ENCODE measurements around the gene SEMA3A.

SEMA3A gene

DNA sequence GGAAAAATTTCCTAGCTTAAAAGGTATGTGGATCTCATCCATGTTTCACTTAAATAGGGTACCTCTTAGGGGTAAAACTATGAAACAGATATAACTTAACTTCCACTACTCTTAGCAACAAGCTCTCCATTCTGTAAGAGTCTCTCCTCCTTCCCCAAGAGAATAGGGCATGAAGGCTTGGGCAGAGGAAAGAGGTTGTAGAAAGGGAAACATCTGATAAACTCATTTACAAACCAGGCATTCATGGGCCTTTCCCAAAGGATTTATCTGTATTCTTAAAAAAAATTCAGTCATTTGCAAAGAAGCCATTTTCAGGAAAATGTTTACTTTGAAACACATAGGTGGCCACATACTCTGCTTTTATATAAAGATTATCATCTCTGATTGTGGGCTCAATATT, 82.7 kb downstream of the SEMA3A start:
- DNase-seq (ENCODE audit: low read depth), result no peak

GRCh38 chr7:84110400-84110799, 84.2 kb downstream of the SEMA3A start:
- DNase-seq (ENCODE audit: low read depth), result no peak

DNA sequence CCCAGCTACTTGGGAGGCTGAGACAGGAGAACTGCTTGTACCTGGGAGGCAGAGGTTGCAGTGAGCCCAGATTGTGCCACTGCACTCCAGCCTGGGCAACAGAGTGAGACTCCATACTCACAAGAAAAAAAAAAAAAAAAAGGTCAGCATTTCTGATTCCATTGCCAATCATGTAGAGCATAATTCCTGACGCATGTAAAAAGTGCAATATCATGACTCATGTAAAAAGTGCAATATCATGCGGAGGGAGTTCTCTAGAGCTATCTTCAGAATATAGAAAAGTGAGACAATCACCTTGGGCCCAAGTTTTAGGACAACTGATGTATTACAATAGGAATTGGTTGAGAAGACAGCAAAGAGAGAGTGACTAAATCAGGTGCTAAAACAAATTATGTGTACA, 85.8 kb downstream of the SEMA3A start:
- no peak for DNase-seq (ENCODE audit: low read depth)

- no peak for DNase-seq (ENCODE audit: low read depth)
Observed at GRCh38 chr7:84108119-84108518, 86.5 kb downstream of the SEMA3A start.

- no peak for DNase-seq (ENCODE audit: low read depth)
Observed at GRCh38 chr7:84107259-84107658, 87.3 kb downstream of the SEMA3A start.

DNA sequence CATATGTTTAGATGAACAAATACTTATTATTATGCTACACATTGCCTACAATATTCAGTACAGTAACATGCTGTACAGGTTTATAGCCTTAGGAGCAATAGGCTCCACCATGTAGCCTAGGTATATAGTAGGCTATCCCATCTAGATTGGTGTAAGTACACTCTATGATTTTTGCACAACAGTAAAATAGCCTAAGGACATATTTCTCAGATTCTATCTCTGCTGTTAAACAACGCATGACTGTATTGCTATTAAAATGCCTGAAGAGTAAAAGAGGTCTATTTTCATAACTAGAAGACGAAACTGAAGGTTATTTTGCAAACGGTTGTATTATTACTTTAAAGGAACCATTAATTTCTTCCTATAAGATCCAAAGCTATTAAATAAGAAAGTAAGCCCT, 88.3 kb downstream of the SEMA3A start:
- DNase-seq (ENCODE audit: low read depth), result no peak

DNA sequence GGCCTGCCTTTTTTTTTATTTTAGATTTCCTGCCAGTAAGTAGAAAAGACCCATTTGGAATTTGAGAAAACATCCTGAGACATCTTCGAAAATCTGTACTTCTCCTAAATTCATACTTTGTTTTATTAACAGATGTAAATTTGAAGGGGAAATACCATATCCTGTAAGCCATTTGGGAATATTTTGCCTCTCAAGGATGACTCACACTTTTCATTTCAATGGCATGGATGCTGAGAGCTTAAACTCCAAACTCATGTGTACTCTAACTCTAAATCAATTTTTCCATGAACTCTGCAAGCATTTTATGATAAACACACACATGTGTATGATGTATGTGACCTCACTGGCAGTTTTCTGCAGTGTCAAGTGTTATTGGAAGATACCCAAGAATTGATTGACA, 89.0 kb downstream of the SEMA3A start:
- DNase-seq (ENCODE audit: low read depth), result no peak

- no peak for DNase-seq (ENCODE audit: low read depth)
Observed at GRCh38 chr7:84104826-84105225, 89.8 kb downstream of the SEMA3A start.

DNA sequence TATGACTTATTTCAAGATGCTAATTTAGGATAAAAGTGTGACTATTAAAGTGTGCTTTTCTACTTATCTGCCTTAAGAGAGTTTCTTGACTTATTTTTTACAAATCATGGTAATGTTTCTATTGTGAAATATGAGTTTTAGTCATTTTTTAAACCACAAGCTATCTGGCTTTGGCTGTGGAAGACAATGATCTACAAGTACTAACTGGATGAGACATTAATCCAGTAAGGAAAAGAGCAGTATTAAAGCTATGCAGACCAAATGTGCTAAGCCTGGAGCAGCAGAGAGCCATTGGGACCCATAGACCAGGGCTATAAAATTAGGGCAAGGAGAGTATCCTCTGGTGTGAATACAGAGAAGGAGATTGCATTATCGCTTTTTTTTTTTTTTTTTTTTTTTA, 92.4 kb downstream of the SEMA3A start:
- no peak for DNase-seq (ENCODE audit: low read depth)

DNA sequence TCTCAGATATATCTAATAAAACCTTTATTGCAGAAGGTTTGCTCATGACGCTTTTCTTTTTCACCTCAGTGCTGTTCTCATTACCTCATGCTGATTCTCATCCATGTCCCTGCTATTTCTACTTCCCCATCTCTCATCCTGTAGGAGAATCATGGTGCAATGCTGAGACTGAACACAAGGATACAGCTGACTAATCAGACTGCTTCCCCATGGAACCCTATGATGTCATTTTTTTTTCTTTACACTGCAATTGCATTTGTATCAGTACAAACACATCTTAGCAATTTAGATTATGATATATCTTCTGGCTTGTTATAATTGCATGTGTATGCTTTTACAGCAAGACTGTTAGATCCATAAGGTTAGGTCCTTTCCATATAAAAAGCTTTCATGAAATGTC, 93.7 kb downstream of the SEMA3A start:
- DNase-seq (ENCODE audit: low read depth), result no peak

DNA sequence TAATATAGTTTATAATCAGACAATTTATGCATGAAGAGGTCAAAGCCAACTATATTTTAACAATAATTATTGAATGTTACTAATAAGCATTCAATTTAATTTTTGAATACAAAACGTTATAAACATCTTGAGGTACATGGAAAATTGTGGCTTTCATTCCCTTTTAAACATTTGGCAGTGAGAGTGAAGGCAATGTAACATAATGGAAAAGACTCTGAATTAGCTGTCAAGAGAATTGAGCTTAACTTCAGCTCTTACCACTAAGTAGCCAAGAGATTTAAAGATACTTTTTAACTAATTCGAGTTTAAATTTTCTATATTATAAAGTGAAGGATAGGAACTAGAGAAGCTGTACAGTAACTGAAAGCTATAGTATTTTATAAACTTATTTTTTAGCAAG, 98.6 kb downstream of the SEMA3A start:
- no peak for DNase-seq (ENCODE audit: low read depth)

GRCh38 chr7:84092207-84092606, 102.4 kb downstream of the SEMA3A start:
- DNase-seq (ENCODE audit: low read depth), result no peak

- no peak for DNase-seq (ENCODE audit: low read depth)
Observed at GRCh38 chr7:84091318-84091717, 103.3 kb downstream of the SEMA3A start.

- DNase-seq (ENCODE audit: low read depth), result no peak
Observed at GRCh38 chr7:84088802-84089201, 105.8 kb downstream of the SEMA3A start.

GRCh38 chr7:84085998-84086397, 108.6 kb downstream of the SEMA3A start:
- DNase-seq (ENCODE audit: low read depth), result no peak

DNA sequence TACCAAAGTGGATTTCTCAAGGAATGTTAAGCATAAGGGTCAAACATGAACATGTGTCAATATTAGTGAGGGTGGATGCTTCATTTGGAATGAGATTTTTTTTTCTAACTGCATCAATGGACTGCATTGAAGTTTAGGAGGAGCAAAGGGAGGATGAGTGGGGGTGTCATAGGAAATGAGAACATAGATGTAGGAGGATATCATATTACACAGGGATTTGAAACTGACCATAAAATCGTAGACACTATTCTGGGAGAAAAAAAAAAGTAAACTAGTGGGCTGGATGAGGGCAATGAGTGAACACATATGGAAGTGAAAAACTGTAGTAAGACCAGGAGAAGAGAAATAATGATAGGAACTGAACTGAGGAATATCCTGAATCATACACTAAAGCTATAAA, 109.4 kb downstream of the SEMA3A start:
- DNase-seq (ENCODE audit: low read depth), result no peak

GRCh38 chr7:84083846-84084245, 110.7 kb downstream of the SEMA3A start:
- no peak for DNase-seq (ENCODE audit: low read depth)

GRCh38 chr7:84081973-84082522, 112.5 kb downstream of the SEMA3A start:
- no peak for DNase-seq (ENCODE audit: low read depth)

GRCh38 chr7:84077336-84077735, 117.3 kb downstream of the SEMA3A start:
- no peak for DNase-seq (ENCODE audit: low read depth)

DNA sequence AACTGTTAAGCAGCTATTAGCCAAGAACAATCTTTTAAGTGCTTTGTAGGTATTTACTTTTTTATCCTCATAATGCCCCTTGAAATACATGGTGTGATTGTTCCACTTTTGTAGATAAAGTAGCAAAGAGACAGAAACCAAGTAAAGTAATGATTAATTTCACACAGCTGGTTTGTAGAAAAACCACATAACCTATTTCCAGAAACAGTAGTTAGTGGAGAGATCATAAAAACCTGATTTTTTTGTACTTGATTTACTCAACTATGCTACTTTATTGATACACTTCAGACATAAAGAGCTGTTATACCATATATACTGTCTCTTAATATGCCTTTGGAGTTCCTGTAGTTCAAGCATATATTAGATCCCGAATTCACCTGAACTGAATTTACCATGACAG, 118.4 kb downstream of the SEMA3A start:
- DNase-seq (ENCODE audit: low read depth), result no peak

- DNase-seq (ENCODE audit: low read depth), result no peak
Observed at GRCh38 chr7:84073186-84073875, 121.3 kb downstream of the SEMA3A start.

- DNase-seq (ENCODE audit: low read depth), result no peak
Observed at GRCh38 chr7:84070770-84071169, 123.8 kb downstream of the SEMA3A start.

DNA sequence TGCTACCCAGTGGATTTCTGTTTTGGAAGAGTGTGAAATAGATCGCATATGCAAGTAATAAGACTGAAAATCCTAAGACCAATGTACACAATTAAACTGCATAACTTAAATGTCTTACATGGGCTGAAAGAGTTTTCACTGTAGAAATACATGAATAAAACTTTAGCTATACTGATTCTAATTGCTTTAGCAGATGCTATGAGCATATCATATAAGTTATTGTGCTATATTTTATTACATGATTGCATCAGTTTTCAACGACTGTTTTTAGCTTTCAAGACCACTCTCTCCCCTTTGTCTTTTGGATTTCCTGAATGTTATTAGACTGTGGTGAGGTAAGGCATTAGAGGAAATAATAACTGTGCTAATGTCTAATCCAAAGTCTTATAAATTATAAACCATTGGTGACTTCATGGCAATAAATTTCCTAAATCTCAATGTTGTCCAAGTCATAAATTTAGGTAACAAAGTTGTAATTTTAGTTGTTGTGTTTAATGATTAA, 124.5 kb downstream of the SEMA3A start:
- DNase-seq (ENCODE audit: low read depth), result no peak

DNA sequence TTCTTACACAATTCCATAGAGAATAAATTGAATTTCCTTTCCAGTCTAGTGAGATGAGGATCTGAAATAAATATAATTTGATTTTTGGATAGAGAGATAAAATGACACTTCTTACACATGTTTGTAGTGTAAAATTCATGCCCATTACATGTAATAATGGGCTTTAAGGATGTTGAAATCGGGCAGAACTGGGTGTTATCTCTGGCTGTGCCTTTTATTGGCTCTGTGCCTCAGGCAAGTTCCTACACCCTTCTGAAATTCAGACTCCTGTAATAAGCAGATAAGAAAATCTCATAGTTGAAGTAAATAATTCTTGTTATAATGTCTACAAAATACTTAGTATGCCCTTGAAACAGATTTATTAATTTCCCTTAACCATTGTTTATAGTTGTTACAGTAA, 125.6 kb downstream of the SEMA3A start:
- no peak for DNase-seq (ENCODE audit: low read depth)
